Panc1 (cell line): Measurements from ENCODE around the gene CFHR5.

Source experiments
- CTCF ChIP-seq: fragments of 450-650 bp; IDR thresholded peaks from 2 replicates; pipeline ENCODE4 v1.5.1; 2017; ENCODE audit warnings: mild to moderate bottlenecking
- REST ChIP-seq, 2 experiments: IDR thresholded peaks; 2 replicates each; pipeline ENCODE4 v1.6.1; 2011 to 2012; ENCODE audit warnings: low read depth in 2 of 2, control low read depth in 1 of 2, low read length in 1 of 2, mild to moderate bottlenecking in 1 of 2, moderate library complexity in 1 of 2; ENCODE audit not compliant: insufficient read depth in 1 of 2
- SIN3A ChIP-seq: IDR thresholded peaks from 2 replicates; pipeline ENCODE4 v1.6.1; 2012; ENCODE audit warnings: low read depth, mild to moderate bottlenecking, low read length, moderate library complexity, borderline replicate concordance; ENCODE audit not compliant: insufficient read depth

GRCh38 chr1:196976278-196976677 is 1.1 kb upstream of the CFHR5 start:
- TF ChIP-seq REST (IDR thresholded peaks at IDR 0.05; ENCODE audit: insufficient read depth in 1 of 2, low read depth in 2 of 2, low read length in 1 of 2) (no peak), CTCF (no peak), SIN3A (no peak)
